Smooth muscle cell (in vitro differentiated cells): ENCODE data around the gene AMMECR1. TPM values are rescaled to one million over a fixed set of nuclear protein-coding genes. Genes with fewer than 3 reads are reported as not detected.

ENCODE experiments used
- DNase-seq: peaks from one replicate; lab custom pipeline; 2025; ENCODE audit not compliant: unreplicated experiment; lab: John Stamatoyannopoulos, UW
- H2AFZ ChIP-seq: fragments of 200-600 bp; sonication (generic); 2 replicates; pipeline ENCODE4 v1.6.0; 2016; ENCODE audit warnings: antibody characterized with exemption, low read depth, mild to moderate bottlenecking
- H3F3A ChIP-seq: fragments of 200-600 bp; sonication (generic); 2 replicates; pipeline ENCODE4 v1.6.0; 2017; ENCODE audit warnings: antibody characterized with exemption, low read depth
- H3K27ac ChIP-seq: fragments of 200-600 bp; sonication (generic); 2 replicates; pipeline ENCODE4 v1.5.1; 2016; ENCODE audit warnings: low read depth, mild to moderate bottlenecking
- H3K27me3 ChIP-seq: fragments of 200-600 bp; sonication (generic); 2 replicates; pipeline ENCODE4 v1.6.1; 2016; ENCODE audit warnings: low read depth, mild to moderate bottlenecking
- H3K36me3 ChIP-seq: fragments of 200-600 bp; sonication (generic); 2 replicates; pipeline ENCODE4 v1.5.1; 2016; ENCODE audit warnings: low read depth
- H3K4me1 ChIP-seq: fragments of 200-600 bp; sonication (generic); 2 replicates; pipeline ENCODE4 v1.5.1; 2016; ENCODE audit warnings: low read depth
- H3K4me2 ChIP-seq: fragments of 200-600 bp; sonication (generic); 2 replicates; pipeline ENCODE4 v1.6.0; 2016; ENCODE audit warnings: mild to moderate bottlenecking
- H3K4me3 ChIP-seq: fragments of 200-600 bp; sonication (generic); 2 replicates; pipeline ENCODE4 v1.5.1; 2016; ENCODE audit warnings: mild to moderate bottlenecking
- H3K79me2 ChIP-seq: fragments of 200-600 bp; sonication (generic); 2 replicates; pipeline ENCODE4 v1.6.0; 2016; ENCODE audit warnings: low read depth, mild to moderate bottlenecking
- H3K9ac ChIP-seq: fragments of 200-600 bp; sonication (generic); 2 replicates; pipeline ENCODE4 v1.6.0; 2016; ENCODE audit warnings: low read depth
- H3K9me3 ChIP-seq: fragments of 200-600 bp; sonication (generic); replicated peaks from 2 replicates; pipeline ENCODE4 v1.5.1; 2016; ENCODE audit warnings: low read depth
- H4K20me1 ChIP-seq: fragments of 200-600 bp; sonication (generic); 2 replicates; pipeline ENCODE4 v1.6.0; 2016; ENCODE audit warnings: low read depth
- CTCF ChIP-seq: fragments of 200-600 bp; sonication (generic); IDR thresholded peaks from 2 replicates; pipeline ENCODE4 v1.5.1; 2017; ENCODE audit warnings: borderline replicate concordance, mild to moderate bottlenecking, antibody characterized with exemption; ENCODE audit not compliant: insufficient read depth, poor library complexity, severe bottlenecking
- WGBS: methylation state at CpG from one replicate; pipeline ENCODE4 v1.1.7; 2016; ENCODE audit warnings: low lambda C conversion rate; 5-methylcytosine and 5-hydroxymethylcytosine counted together
- polyA plus RNA-seq: library from polyadenylated mRNA; unstranded; fragments of >200 nt; fragmentation: Nextera tagmentation; extraction: Ambion mirVana; gene quantifications from 2 replicates; pipeline ENCODE4 v1.2.1, GENCODE V29; 2016
- total RNA-seq: library from RNA; depleted of rRNA; stranded (reverse); fragments of >200 nt; gene quantifications from 2 replicates; pipeline ENCODE4 v1.2.3, GENCODE V29; 2014

The AMMECR1 gene
- total and polyA plus RNA-seq, 2 experiments from 2014 or later = 5.5 to 19.6 TPM

- Histone ChIP-seq H2AFZ (no peak overlapping the region), H3K4me2 (no peak overlapping the region), H3K9me3 (no peaks in the 10 kb centered on the region), H4K20me1 (no peaks in the 10 kb centered on the region), H3K27me3 (no peaks in the 10 kb centered on the region), H3K4me3 (no peak overlapping the region), H3K79me2 (peaks cover 4% of the 10 kb centered on the region), H3K4me1 (no peaks in the 10 kb centered on the region), H3K27ac (no peak overlapping the region), H3K9ac (no peak overlapping the region), H3F3A (no peaks in the 10 kb centered on the region), H3K36me3 (no peaks in the 10 kb centered on the region)
- WGBS = 83% methylated on average over 1 of the region's 1 CpG
- no peak for DNase-seq
- no peak for TF ChIP-seq CTCF
Observed at GRCh38 chrX:110250847-110251246, 67.0 kb downstream of the AMMECR1 start.

- H3K27me3 ChIP-seq = no peaks in the 10 kb centered on the region
- WGBS = 40% methylated on average over 1 of the region's 1 CpG
- H3K79me2 ChIP-seq = peaks cover 14% of the 10 kb centered on the region
- no peaks in the 10 kb centered on the region for H3K9me3 ChIP-seq
- no peak overlapping the region for H3K4me3 ChIP-seq
- no peak for DNase-seq
- no peak overlapping the region for H2AFZ ChIP-seq
- no peaks in the 10 kb centered on the region for H3K36me3 ChIP-seq
- no peaks in the 10 kb centered on the region for H3F3A ChIP-seq
- no peak overlapping the region for H3K4me2 ChIP-seq
- H4K20me1 ChIP-seq = no peaks in the 10 kb centered on the region
- H3K4me1 ChIP-seq = no peaks in the 10 kb centered on the region
- no peak for TF ChIP-seq CTCF
- no peak overlapping the region for H3K9ac ChIP-seq
- H3K27ac ChIP-seq = peak overlapping the region; percentile 42
Observed at GRCh38 chrX:110248578-110248977, 69.3 kb downstream of the AMMECR1 start.

- H3K9me3 ChIP-seq = no peaks in the 10 kb centered on the region
- DNase-seq = no peak
Observed at GRCh38 chrX:110245011-110245410, 72.9 kb downstream of the AMMECR1 start.

More at GRCh38 chrX:110245011-110245410, 72.9 kb downstream of the AMMECR1 start:
- Histone ChIP-seq H3F3A (no peaks in the 10 kb centered on the region), H3K9ac (no peak overlapping the region), H3K36me3 (no peaks in the 10 kb centered on the region), H4K20me1 (no peaks in the 10 kb centered on the region), H3K27me3 (no peaks in the 10 kb centered on the region), H2AFZ (no peak overlapping the region), H3K4me1 (no peaks in the 10 kb centered on the region), H3K27ac (no peak overlapping the region), H3K4me3 (no peak overlapping the region), H3K4me2 (no peak overlapping the region), H3K79me2 (peaks cover 27% of the 10 kb centered on the region)
- no peak for TF ChIP-seq CTCF
